GM18507 (cell line): ENCODE results near the gene MREG.
"Not testable (repeated sequence)": the region's sequence is repeated elsewhere in the genome, so short reads cannot be mapped to it uniquely, and the experiment has no call there.

ENCODE experiments used
- DNase-seq: peaks from one replicate; pipeline ENCODE4 v3.0.0; 2011; ENCODE audit warnings: low read depth; ENCODE audit not compliant: insufficient read length; ENCODE audit errors: extremely low spot score
- FAIRE-seq: peaks from 2 replicates; lab custom pipeline; 2011; peaks lifted over from hg19 to GRCh38; lab: Jason Lieb, UNC

The MREG gene

DNA sequence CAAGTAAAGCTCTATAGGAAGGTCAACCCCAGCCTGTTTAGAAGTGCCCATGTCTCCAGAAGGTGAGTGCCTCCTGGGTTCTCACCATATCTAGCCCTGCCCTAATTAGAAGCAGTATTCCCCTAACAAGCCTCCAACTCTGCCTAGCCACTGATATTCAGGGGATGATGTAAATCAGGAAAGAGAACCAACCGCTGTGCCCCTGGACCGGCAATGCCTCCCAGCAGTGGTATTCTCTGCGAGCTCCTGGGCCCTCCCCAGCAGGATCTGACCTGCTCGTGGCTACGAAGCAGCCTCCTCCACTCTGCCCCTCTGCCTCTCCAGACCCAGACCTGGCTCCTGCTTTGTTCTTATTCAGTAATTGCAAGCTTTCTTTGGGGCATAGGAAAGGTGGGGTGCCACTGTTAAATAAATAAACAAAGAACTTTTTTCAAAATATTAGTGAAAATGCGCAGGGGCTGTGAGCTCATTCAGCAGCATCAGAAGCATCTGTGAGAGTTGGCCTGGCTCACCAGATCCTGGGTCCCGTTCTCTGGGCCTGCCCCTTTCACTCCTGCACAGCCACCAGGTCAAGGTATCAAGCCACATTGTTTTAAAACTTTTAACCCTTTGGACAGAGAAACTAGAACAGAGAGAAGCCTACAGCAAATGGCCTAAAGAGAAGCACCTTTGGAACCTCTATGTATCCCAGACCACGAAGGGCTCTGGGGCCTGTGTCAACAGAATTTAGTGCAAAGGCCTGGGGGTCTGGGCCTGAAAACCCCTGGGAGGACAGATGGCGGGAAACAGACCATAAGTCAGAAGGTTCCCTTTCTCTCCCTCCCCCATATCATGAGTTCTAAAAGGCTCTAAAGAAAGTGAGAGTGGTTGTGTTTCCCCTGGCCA lies 11.9 kb downstream of the MREG start:
- DNase-seq = no peak
- no peak for FAIRE-seq

DNA sequence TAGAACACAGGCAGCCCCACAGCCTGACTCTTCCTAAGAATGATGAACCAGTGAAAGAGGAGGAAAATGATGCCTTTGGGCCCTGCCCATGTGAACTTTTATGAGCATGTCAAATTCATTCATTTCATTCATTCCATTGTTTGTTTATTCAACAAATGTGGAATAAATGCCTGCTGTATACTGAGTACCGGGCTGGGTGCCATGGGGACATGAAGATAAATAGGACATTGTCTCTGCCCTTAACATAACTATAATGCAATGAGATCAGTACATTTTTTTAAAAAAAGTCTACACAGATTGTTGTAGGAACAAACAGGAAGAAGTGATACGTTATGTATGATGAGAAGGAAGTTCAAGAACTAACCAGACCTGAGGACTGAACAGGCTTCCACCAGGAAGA lies 14.7 kb downstream of the MREG start:
- FAIRE-seq (no peak), DNase-seq (no peak)

- FAIRE-seq (no peak), DNase-seq (no peak)
These were observed 16.1 kb downstream of the MREG start for GRCh38 chr2:215997219-215997618.

GRCh38 chr2:215994911-215995310 lies 18.4 kb downstream of the MREG start:
- no peak for FAIRE-seq

GRCh38 chr2:215988556-215989207 lies 24.7 kb downstream of the MREG start:
- not testable (repeated sequence) for FAIRE-seq

More at GRCh38 chr2:215994911-215995310, 18.4 kb downstream of the MREG start:
- DNase-seq = no peak

GRCh38 chr2:215985257-215985656 lies 28.1 kb downstream of the MREG start:
- DNase-seq (no peak), FAIRE-seq (no peak)

More at GRCh38 chr2:215988556-215989207, 24.7 kb downstream of the MREG start:
- DNase-seq = not testable (repeated sequence)

DNA sequence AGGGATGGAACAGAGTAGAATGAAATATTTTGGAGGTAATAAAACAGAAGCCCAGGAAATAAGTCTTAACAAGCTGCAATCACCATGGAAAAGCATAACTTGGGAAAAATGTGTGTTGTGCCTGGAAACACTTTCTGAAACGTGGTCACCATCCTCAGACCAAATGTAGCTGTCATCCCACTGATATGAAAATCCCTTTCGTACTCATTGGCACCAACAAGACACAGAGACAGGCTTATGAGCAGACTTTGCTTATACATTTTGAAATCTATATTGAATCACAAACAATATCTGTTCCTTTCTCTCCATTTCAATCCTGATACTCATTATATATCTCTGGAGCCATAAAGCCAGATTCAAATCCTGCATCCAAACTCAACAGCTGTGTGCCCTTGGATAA lies 28.7 kb downstream of the MREG start:
- DNase-seq (no peak), FAIRE-seq (no peak)

- peak; percentile 47 for FAIRE-seq
- no peak for DNase-seq
These were observed 29.6 kb downstream of the MREG start for GRCh38 chr2:215983581-215984351.

- FAIRE-seq (peak; percentile 53), DNase-seq (no peak)
These were observed 30.9 kb downstream of the MREG start for GRCh38 chr2:215982465-215982875.

- FAIRE-seq = no peak
- DNase-seq = no peak
These were observed 32.2 kb downstream of the MREG start for GRCh38 chr2:215981115-215981514.

DNA sequence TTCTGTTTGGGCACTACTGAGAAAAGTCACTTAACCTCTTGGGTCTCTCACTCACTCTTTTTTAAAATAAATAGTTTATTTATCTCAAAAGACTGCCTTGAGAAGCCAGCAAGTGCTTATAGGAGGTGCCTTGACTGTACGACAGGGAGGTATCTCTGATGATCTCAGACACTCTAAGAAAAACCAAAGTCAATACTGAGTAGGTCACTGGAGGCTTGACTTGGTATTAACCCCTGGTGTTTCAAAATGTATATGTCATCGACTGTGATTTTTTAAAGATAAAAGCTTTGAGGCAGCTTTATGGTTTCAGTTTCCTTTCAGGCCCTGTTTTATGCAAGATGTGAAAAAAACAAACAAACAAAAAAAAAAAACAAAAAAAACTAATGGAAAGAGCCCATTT lies 33.7 kb downstream of the MREG start:
- DNase-seq = no peak
- FAIRE-seq = peak; percentile 21

- no peak for FAIRE-seq
These were observed 38.5 kb downstream of the MREG start for GRCh38 chr2:215974700-215975429.

DNA sequence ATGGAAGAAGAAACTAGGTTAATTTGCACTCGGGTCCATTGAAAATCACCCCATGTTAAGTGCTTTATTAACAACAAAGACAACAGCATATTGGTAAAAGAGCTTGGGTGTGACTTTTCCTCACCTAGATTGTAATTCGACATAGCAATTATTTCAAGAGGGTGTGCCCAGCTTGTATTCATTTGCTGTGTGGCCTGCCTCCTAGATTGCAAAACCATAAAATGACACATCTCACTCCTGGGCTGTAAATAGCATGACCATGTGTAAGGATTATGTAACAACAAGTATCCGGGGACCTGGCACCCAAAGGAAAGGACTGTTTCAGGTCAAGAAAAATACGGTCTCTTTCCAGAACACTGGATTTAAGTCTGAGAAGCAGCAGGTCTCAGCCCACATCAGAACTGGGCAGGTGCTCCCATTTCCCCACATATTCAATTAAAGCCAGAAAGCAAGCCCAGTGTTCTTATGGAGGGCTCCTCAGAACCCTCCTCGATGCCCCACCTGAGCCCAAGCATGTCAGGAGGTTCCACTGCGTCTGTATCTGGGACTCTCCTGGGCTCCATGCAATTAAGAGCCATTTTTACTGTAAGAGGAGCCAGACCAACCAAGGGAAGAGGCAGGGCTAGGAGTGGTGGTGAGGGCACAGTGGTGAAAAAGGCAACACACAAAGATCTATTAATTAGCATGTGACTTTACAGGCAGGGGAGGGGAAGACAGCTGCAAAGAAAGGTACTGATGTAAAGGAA lies 39.2 kb downstream of the MREG start:
- FAIRE-seq = no peak
- DNase-seq = no peak

More at GRCh38 chr2:215974700-215975429, 38.5 kb downstream of the MREG start:
- DNase-seq = no peak

DNA sequence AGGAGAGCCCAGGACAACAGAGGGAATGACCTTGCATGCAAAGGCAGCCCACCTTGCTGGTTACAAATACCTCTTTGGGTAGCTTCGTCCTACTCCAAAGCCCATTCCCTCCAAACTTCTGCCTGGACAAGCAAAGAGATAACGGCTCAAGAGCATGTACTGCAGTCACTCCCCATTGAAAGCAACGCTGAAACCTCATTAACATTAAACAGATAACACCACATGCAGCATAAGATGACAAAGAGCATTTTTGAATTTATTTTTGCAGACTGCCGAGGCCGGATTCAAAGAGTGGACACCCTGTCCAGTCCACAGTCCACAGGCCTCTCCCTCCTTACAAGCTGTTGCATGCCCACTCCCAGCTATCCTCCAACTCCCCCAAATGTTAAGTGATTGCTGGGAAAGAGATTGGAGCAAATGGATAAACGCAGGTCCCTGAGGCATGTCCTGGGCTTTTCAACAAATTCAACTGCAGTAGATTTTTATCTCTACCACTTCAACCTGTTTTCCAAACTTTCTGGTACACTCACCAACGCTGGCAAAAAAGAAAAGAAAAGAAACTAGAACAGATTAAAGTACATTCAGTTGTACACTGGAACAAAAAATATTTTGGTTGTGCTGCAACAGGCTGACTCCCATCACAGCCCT lies 40.1 kb downstream of the MREG start:
- FAIRE-seq = no peak
- no peak for DNase-seq

DNA sequence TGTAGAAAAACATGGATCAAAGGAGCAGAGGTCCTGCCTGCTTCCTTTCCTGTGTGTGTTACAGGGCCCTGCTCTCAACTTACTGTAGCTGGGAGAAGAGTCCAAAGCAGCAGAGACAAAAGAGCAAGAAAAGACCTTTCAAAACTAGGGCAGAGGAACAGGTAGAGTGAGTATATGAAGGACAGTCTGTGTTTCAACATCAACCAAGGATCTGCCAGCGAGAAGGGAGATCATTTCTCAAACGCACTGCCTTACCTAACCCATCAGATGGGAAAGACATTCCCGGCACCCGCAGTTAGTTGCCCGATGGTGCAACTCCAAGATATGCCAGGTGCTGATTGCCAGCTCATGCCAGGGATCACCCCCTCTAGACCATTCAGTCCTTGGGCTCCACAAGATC lies 41.7 kb downstream of the MREG start:
- DNase-seq = no peak
- FAIRE-seq = no peak

GRCh38 chr2:215970894-215971293 lies 42.5 kb downstream of the MREG start:
- FAIRE-seq, DNase-seq: not testable (repeated sequence)

- no peak for FAIRE-seq
- DNase-seq = no peak
These were observed 42.9 kb downstream of the MREG start for GRCh38 chr2:215970425-215970824.

GRCh38 chr2:215969131-215969841 lies 44.1 kb downstream of the MREG start:
- DNase-seq (no peak), FAIRE-seq (peak; percentile 41)
